Esophagus muscularis mucosa (tissue), 4 donors: ENCODE data around the gene IRS2. TPM values are rescaled to one million over a fixed set of nuclear protein-coding genes. Genes with fewer than 3 reads are reported as not detected.

Experiments used
- DNase-seq: peaks from one replicate; pipeline ENCODE4 v3.0.0-alpha.2; 2017; ENCODE audit errors: extremely low spot score
- H3K27ac ChIP-seq, 4 donors: fragments of 200-600 bp; sonication (generic); replicated peaks in 1 of 4; 1 replicate in 3 of 4; 2 replicates in 1 of 4; pipeline ENCODE4 v1.5.1; 2016 to 2019; ENCODE audit warnings: mild to moderate bottlenecking in 1 of 4
- H3K27me3 ChIP-seq, 4 donors: fragments of 200-600 bp; sonication (generic); one replicate each; pipeline versions ENCODE4 v1.5.1 to v1.6.0; 2016 to 2019
- H3K36me3 ChIP-seq, 4 donors: fragments of 200-600 bp; sonication (generic); one replicate each; pipeline ENCODE4 v1.5.1; 2016 to 2019
- H3K4me1 ChIP-seq, 4 donors: fragments of 200-600 bp; sonication (generic); one replicate each; pipeline ENCODE4 v1.5.1; 2016 to 2019
- H3K4me3 ChIP-seq, 4 donors: fragments of 200-600 bp; sonication (generic); 1 replicate in 2 of 4; 2 replicates in 2 of 4; pipeline ENCODE4 v1.5.1; 2016 to 2019; ENCODE audit warnings: mild to moderate bottlenecking in 4 of 4, moderate library complexity in 1 of 4
- H3K9me3 ChIP-seq, 4 donors: fragments of 200-600 bp; sonication (generic); 1 replicate in 3 of 4; 2 replicates in 1 of 4; pipeline ENCODE4 v1.5.1; 2016 to 2019
- CTCF ChIP-seq, 3 experiments: fragments of 200-600 bp in 2 of 3; fragments of 450-650 bp in 1 of 3; sonication (generic) in 2 of 3; IDR thresholded peaks; one replicate each; pipeline ENCODE4 v1.5.1; 2017 to 2019; ENCODE audit warnings: antibody characterized with exemption in 3 of 3, mild to moderate bottlenecking in 2 of 3, moderate library complexity in 1 of 3
- EP300 ChIP-seq: sonication (generic); formaldehyde crosslinking; IDR thresholded peaks from one replicate; pipeline ENCODE4 v1.6.1; 2017; ENCODE audit warnings: antibody characterized with exemption
- POLR2A ChIP-seq: fragments of 450-650 bp; IDR thresholded peaks from one replicate; pipeline ENCODE4 v1.6.1; 2017; ENCODE audit warnings: antibody characterized with exemption, moderate library complexity, mild to moderate bottlenecking, low read depth
- POLR2AphosphoS5 ChIP-seq, 2 donors: sonication (generic); formaldehyde crosslinking; IDR thresholded peaks; one replicate each; pipeline ENCODE4 v1.6.1; 2017; ENCODE audit warnings: antibody characterized with exemption in 2 of 2
- WGBS: methylation state at CpG from one replicate; pipeline ENCODE4 v1.1.5; 2018; 5-methylcytosine and 5-hydroxymethylcytosine counted together
- intact Hi-C: fragments of 100-400 bp; cut with DNase I; formaldehyde crosslinking; loops from one replicate; pipeline ENCODE4 v1.15.1; 2023
- total RNA-seq, 4 donors: library from RNA; depleted of rRNA; stranded (reverse); fragments of >200 nt; gene quantifications; one replicate each; pipeline versions ENCODE4 v1.1.0 to v1.2.1, GENCODE V29; 2016

The IRS2 gene
- total RNA-seq, 4 donors from 2014 or later, result 46.4 to 95.3 (median 63.7) TPM

DNA sequence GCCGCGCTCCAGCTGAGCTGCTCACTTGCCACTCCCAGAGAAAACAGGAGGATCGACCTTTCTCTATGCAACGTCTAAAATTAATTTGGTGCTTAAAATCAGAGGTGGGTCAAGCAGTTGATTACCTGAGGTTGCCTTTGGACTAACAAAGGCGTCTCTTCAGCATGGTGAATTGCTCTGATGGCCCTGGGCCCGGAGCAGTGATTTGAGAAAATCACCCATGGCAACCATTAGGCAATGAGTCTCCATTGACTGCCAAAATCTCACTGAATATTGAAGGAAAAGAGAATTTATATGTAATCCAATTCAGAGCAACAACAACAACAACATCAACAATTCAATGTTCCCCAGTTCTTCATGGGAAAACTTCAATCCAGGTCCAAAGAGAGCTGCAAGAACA, 61.8 kb downstream of the IRS2 start:
- H3K4me1 ChIP-seq, result peaks cover 0 to 5% (median 0%) of the 10 kb centered on the region in 4 donors
- intact Hi-C loops, result no loop called here
- DNase-seq, result no peak
- no peaks in the 10 kb centered on the region for H3K36me3 ChIP-seq
- no peaks in the 10 kb centered on the region for H3K9me3 ChIP-seq
- H3K27ac ChIP-seq, result no peak overlapping the region
- peaks cover 0 to 5% (median 0%) of the 10 kb centered on the region in 4 donors for H3K27me3 ChIP-seq
- no peak overlapping the region for H3K4me3 ChIP-seq
- WGBS, result 93% methylated on average over 6 of the region's 6 CpGs
- TF ChIP-seq POLR2A (no peak), POLR2AphosphoS5 (IDR thresholded peaks at IDR 0.05) (no peak), CTCF (IDR thresholded peaks at IDR 0.05) (no peak), EP300 (no peak)

DNA sequence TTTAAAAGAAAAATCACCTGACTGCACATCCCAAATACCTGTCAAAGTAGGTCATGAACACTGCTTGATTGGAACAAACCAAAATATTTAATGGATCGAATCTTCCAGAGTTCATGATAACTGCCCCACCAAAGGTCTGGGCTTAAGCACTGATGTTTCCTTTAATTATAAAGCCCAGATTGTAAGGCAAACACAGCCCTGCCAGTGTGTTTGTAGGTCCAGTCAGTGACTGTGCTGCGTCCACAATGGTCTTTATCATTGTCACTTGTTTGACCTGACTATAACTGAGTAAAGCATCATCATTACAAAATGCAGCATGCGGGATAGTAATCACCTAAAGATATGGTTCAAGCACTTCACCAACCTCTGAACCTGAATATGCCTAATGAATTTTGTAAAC, 63.3 kb downstream of the IRS2 start:
- Histone ChIP-seq H3K36me3 (no peaks in the 10 kb centered on the region), H3K9me3 (no peaks in the 10 kb centered on the region)
- intact Hi-C loops, result no loop called here

DNA sequence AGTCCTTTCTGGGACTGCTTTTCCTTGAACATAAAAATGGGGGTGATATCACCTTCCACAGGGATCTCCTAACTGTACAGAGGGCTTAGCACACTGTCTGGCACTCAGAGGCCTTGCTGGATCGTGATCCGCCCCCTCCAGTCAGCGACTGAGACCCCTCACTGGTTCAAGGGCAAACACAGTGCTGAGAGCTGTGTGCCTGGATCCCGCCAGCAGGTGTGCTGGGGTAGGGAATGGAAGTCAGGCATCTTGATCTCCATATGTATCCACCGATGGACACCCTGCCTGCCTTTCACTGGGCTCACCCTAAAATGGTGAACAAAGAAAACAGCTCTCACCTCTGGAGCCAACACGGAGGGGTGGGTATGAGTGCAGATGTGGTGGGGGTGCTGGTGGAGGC, 64.3 kb downstream of the IRS2 start:
- WGBS, result 74% methylated on average over 3 of the region's 6 CpGs
- Histone ChIP-seq H3K4me1 (no peaks in the 10 kb centered on the region), H3K27ac (no peak overlapping the region), H3K9me3 (no peaks in the 10 kb centered on the region), H3K36me3 (no peaks in the 10 kb centered on the region), H3K27me3 (no peaks in the 10 kb centered on the region), H3K4me3 (no peak overlapping the region)
- DNase-seq, result no peak
- no peak for TF ChIP-seq EP300
- TF ChIP-seq POLR2AphosphoS5 (IDR thresholded peaks at IDR 0.05), result no peak
- no peak for TF ChIP-seq CTCF (IDR thresholded peaks at IDR 0.05)
- no peak for TF ChIP-seq POLR2A
- intact Hi-C loops, result no loop called here

More for the DNA sequence above, 63.3 kb downstream of the IRS2 start:
- Histone ChIP-seq H3K4me1 (no peaks in the 10 kb centered on the region), H3K27ac (no peak overlapping the region), H3K27me3 (peaks cover 0 to under 1% (median 0%) of the 10 kb centered on the region in 4 donors), H3K4me3 (no peak overlapping the region)
- 80% methylated on average over 3 of the region's 3 CpGs for WGBS
- DNase-seq, result no peak
- no peak for TF ChIP-seq CTCF (IDR thresholded peaks at IDR 0.05)
- no peak for TF ChIP-seq EP300
- no peak for TF ChIP-seq POLR2A
- no peak for TF ChIP-seq POLR2AphosphoS5 (IDR thresholded peaks at IDR 0.05)

- intact Hi-C loops, result no loop called here
Measured at GRCh38 chr13:109720758-109721184, 65.6 kb downstream of the IRS2 start.

More at GRCh38 chr13:109720758-109721184, 65.6 kb downstream of the IRS2 start:
- no peaks in the 10 kb centered on the region for H3K4me1 ChIP-seq
- no peak for DNase-seq
- no peaks in the 10 kb centered on the region for H3K9me3 ChIP-seq
- H3K4me3 ChIP-seq, result no peak overlapping the region
- no peaks in the 10 kb centered on the region for H3K36me3 ChIP-seq
- H3K27me3 ChIP-seq, result no peaks in the 10 kb centered on the region
- TF ChIP-seq POLR2AphosphoS5 (IDR thresholded peaks at IDR 0.05) (no peak), POLR2A (no peak), CTCF (IDR thresholded peaks at IDR 0.05) (no peak), EP300 (no peak)
- no peak overlapping the region for H3K27ac ChIP-seq
- 76% methylated on average over 5 of the region's 5 CpGs for WGBS
